Measurements from ENCODE around the gene STK10. TPM values are rescaled to one million over a fixed set of nuclear protein-coding genes. Genes with fewer than 3 reads are reported as not detected.
"Not testable (repeated sequence)": the region's sequence is repeated elsewhere in the genome, so short reads cannot be mapped to it uniquely, and the experiment has no call there.

The STK10 gene
- total RNA-seq, 2 donors from 2014 or later, result 25.6 to 39.2 TPM

DNA sequence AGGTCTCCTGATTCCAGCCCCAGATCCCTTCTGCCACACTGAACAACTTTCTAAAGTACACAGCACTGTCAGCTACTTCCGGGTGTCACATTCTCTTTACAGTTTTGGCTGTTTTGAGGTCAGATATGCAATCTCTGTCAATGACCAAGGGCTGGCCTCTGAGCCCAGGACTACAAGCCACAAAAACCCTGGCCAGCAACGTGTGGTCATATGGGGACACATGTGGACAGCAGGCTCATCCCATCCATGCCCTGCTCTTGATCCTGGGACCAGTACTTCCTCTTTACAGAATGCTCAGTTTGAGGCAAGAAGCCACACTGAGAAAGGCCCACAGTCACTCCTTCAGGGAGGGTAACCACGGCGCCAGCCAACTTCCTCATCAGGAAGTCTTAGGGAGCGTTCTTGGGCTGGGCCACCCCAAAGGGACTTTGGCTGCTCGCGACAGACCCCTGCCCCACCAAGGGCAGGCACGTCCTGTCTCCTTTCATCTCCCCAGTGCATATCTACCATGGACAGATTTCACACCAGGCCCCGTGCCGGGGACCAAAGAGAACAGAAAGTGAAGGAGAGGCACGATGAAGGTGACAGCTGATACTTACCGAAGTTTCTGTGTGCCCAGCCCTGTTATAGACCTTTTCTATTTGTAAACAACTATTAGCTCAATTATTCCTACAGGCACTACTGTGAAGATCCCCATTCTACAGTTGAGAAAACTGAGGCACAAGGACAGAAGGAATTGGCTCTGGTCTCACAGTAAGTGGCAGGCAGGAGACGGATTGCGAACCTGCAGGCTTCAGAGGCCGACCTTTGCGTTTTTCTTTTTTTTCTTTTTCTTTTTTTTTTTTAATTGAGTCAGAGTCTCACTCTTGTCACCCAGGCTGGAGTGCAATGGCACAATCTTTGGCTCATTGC is 37.3 kb downstream of the STK10 start:
- TF ChIP-seq, protein P1, sequence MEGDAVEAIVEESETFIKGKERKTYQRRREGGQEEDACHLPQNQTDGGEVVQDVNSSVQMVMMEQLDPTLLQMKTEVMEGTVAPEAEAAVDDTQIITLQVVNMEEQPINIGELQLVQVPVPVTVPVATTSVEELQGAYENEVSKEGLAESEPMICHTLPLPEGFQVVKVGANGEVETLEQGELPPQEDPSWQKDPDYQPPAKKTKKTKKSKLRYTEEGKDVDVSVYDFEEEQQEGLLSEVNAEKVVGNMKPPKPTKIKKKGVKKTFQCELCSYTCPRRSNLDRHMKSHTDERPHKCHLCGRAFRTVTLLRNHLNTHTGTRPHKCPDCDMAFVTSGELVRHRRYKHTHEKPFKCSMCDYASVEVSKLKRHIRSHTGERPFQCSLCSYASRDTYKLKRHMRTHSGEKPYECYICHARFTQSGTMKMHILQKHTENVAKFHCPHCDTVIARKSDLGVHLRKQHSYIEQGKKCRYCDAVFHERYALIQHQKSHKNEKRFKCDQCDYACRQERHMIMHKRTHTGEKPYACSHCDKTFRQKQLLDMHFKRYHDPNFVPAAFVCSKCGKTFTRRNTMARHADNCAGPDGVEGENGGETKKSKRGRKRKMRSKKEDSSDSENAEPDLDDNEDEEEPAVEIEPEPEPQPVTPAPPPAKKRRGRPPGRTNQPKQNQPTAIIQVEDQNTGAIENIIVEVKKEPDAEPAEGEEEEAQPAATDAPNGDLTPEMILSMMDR (IDR thresholded peaks at IDR 0.05), result no peak
- ATAC-seq (ENCODE audit: insufficient number of reproducible peaks, low FRiP score, low read depth) (no peak), DNase-seq (ENCODE audit: low spot score) (no peak)
- Histone ChIP-seq H3K27ac (no peak overlapping the region), H3K9me3 (no peaks in the 10 kb centered on the region), H3K4me3 (no peak overlapping the region), H3K36me3 (peaks cover under 1% of the 10 kb centered on the region), H3K4me1 (ENCODE audit: control insufficient read depth in 1 of 2, low read depth in 2 of 2) (no peaks in the 10 kb centered on the region), H3K27me3 (replicated peaks; ENCODE audit: insufficient read depth) (no peaks in the 10 kb centered on the region)

GRCh38 chr5:172149481-172149880 is 38.5 kb downstream of the STK10 start:
- not testable (repeated sequence) for H3K4me3 ChIP-seq; ATAC-seq (ENCODE audit: insufficient number of reproducible peaks, low FRiP score, low read depth); H3K9me3 ChIP-seq; H3K36me3 ChIP-seq; H3K27me3 ChIP-seq (replicated peaks; ENCODE audit: insufficient read depth); H3K4me1 ChIP-seq (ENCODE audit: control insufficient read depth in 1 of 2, low read depth in 2 of 2); DNase-seq (ENCODE audit: low spot score); H3K27ac ChIP-seq

DNA sequence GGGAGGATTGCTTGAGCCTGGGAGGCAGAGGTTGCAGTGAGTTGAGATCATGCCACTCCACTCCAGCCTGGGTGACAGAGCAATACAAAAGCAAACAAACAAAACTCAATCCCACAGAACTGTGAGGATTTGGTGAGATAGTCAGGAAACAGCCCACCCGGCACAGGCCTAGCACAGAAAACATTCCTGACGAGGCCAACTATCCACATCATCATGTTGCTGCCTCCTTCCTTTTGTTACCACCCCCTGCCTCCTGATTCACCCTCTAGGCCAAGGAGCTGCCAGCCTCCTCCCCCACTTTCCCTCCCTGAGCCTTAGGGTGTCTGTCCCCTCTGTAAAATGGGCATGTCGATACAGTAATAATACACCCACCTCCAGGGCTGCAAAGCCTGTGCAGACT is 39.0 kb downstream of the STK10 start:
- no peaks in the 10 kb centered on the region for H3K36me3 ChIP-seq
- ATAC-seq (ENCODE audit: insufficient number of reproducible peaks, low FRiP score, low read depth) (no peak), DNase-seq (ENCODE audit: low spot score) (no peak)
- H3K27ac ChIP-seq, result no peak overlapping the region
- H3K27me3 ChIP-seq (replicated peaks; ENCODE audit: insufficient read depth), result no peaks in the 10 kb centered on the region
- no peaks in the 10 kb centered on the region for H3K4me1 ChIP-seq (ENCODE audit: control insufficient read depth in 1 of 2, low read depth in 2 of 2)
- no peaks in the 10 kb centered on the region for H3K9me3 ChIP-seq
- TF ChIP-seq, protein P1 (IDR thresholded peaks at IDR 0.05), result no peak
- H3K4me3 ChIP-seq, result no peak overlapping the region

DNA sequence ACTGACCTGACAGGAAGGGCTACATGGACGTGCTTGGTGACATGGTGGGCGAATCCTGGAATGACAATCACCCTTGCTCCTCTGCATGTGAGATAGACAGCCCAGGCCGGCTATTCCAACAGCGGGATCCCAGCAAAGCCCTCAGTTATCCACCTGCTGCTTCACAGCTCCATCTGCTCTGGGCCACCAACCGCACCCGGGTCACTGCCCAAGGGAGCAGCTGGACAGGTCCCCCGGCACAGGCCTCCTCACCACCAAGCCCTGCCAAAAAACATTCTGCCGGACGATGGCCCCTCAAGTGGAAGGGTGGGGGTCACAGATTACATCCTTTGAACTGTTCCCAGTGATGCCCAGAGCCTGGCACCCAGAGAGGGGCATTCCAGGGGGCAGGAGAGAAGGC is 39.6 kb downstream of the STK10 start:
- Histone ChIP-seq H3K4me3 (no peak overlapping the region), H3K36me3 (no peaks in the 10 kb centered on the region), H3K4me1 (ENCODE audit: control insufficient read depth in 1 of 2, low read depth in 2 of 2) (no peaks in the 10 kb centered on the region), H3K9me3 (no peaks in the 10 kb centered on the region), H3K27ac (no peak overlapping the region), H3K27me3 (replicated peaks; ENCODE audit: insufficient read depth) (no peaks in the 10 kb centered on the region)
- ATAC-seq (ENCODE audit: insufficient number of reproducible peaks, low FRiP score, low read depth), result no peak
- no peak for DNase-seq (ENCODE audit: low spot score)
- TF ChIP-seq, protein P1 (IDR thresholded peaks at IDR 0.05), result no peak

- no peak for DNase-seq (ENCODE audit: low spot score)
- no peaks in the 10 kb centered on the region for H3K36me3 ChIP-seq
- H3K27ac ChIP-seq, result no peak overlapping the region
- H3K4me3 ChIP-seq, result no peak overlapping the region
- no peaks in the 10 kb centered on the region for H3K4me1 ChIP-seq (ENCODE audit: control insufficient read depth in 1 of 2, low read depth in 2 of 2)
- TF ChIP-seq, protein P1 (IDR thresholded peaks at IDR 0.05), result no peak
- no peak for ATAC-seq (ENCODE audit: insufficient number of reproducible peaks, low FRiP score, low read depth)
- H3K27me3 ChIP-seq (replicated peaks; ENCODE audit: insufficient read depth), result no peaks in the 10 kb centered on the region
- H3K9me3 ChIP-seq, result no peaks in the 10 kb centered on the region
These were observed 40.2 kb downstream of the STK10 start for GRCh38 chr5:172147857-172148256.

Measured in thoracic aorta (tissue), 2 donors.